Measurements from ENCODE around the gene DOK6.
"Not testable (repeated sequence)": the region's sequence is repeated elsewhere in the genome, so short reads cannot be mapped to it uniquely, and the experiment has no call there.

Gene DOK6

GRCh38 chr18:69878213-69878933 lies 477.7 kb downstream of the DOK6 start:
- H3K4me3 Mint-ChIP-seq = no peak overlapping the region
- H3K27me3 Mint-ChIP-seq (ENCODE audit: low read depth, poor library complexity) = no peaks in the 10 kb centered on the region
- peaks cover 7% of the 10 kb centered on the region for H3K4me1 Mint-ChIP-seq
- H3K36me3 Mint-ChIP-seq (ENCODE audit: low read depth) = no peaks in the 10 kb centered on the region
- peak overlapping the region; percentile 34 for H3K27ac Mint-ChIP-seq
- no peak for TF ChIP-seq CTCF (IDR thresholded peaks at IDR 0.05)
- peaks cover 7% of the 10 kb centered on the region for H3K9me3 Mint-ChIP-seq
- DNase-seq = no peak

GRCh38 chr18:69879051-69879450 lies 478.4 kb downstream of the DOK6 start:
- H3K27ac Mint-ChIP-seq = peak overlapping the region; percentile 34
- not testable (repeated sequence) for DNase-seq; H3K4me1 Mint-ChIP-seq; H3K27me3 Mint-ChIP-seq (ENCODE audit: low read depth, poor library complexity); H3K9me3 Mint-ChIP-seq; H3K4me3 Mint-ChIP-seq; H3K36me3 Mint-ChIP-seq (ENCODE audit: low read depth)

GRCh38 chr18:69880083-69880482 lies 479.4 kb downstream of the DOK6 start:
- no peak for TF ChIP-seq CTCF (IDR thresholded peaks at IDR 0.05)
- Mint-ChIP-seq H3K4me1 (no peaks in the 10 kb centered on the region), H3K27me3 (ENCODE audit: low read depth, poor library complexity) (no peaks in the 10 kb centered on the region), H3K9me3 (peaks cover 7% of the 10 kb centered on the region), H3K36me3 (ENCODE audit: low read depth) (no peaks in the 10 kb centered on the region), H3K27ac (no peak overlapping the region), H3K4me3 (no peak overlapping the region)
- no peak for DNase-seq

GRCh38 chr18:69882965-69883668 lies 482.4 kb downstream of the DOK6 start:
- DNase-seq = no peak
- Mint-ChIP-seq H3K4me3 (no peak overlapping the region), H3K36me3 (ENCODE audit: low read depth) (no peaks in the 10 kb centered on the region), H3K27ac (no peak overlapping the region), H3K27me3 (ENCODE audit: low read depth, poor library complexity) (no peaks in the 10 kb centered on the region), H3K4me1 (no peaks in the 10 kb centered on the region), H3K9me3 (peaks cover 7% of the 10 kb centered on the region)
- TF ChIP-seq CTCF (IDR thresholded peaks at IDR 0.05) = no peak

- H3K27ac Mint-ChIP-seq = no peak overlapping the region
Measured at GRCh38 chr18:69883781-69884180, 483.1 kb downstream of the DOK6 start.

GRCh38 chr18:69885355-69885754 lies 484.7 kb downstream of the DOK6 start:
- Mint-ChIP-seq H3K4me3 (no peak overlapping the region), H3K4me1 (no peaks in the 10 kb centered on the region), H3K27me3 (ENCODE audit: low read depth, poor library complexity) (no peaks in the 10 kb centered on the region), H3K27ac (no peak overlapping the region), H3K9me3 (no peaks in the 10 kb centered on the region), H3K36me3 (ENCODE audit: low read depth) (no peaks in the 10 kb centered on the region)
- no peak for TF ChIP-seq CTCF (IDR thresholded peaks at IDR 0.05)
- no peak for DNase-seq

More at GRCh38 chr18:69883781-69884180, 483.1 kb downstream of the DOK6 start:
- Mint-ChIP-seq H3K36me3 (ENCODE audit: low read depth) (no peaks in the 10 kb centered on the region), H3K9me3 (peaks cover 2% of the 10 kb centered on the region), H3K4me3 (no peak overlapping the region), H3K27me3 (ENCODE audit: low read depth, poor library complexity) (no peaks in the 10 kb centered on the region), H3K4me1 (no peaks in the 10 kb centered on the region)
- TF ChIP-seq CTCF (IDR thresholded peaks at IDR 0.05) = no peak
- DNase-seq = no peak

Data from nephron progenitor cell (in vitro differentiated cells).